ENCODE data around the gene APLP2.
"Not testable (repeated sequence)": the region's sequence is repeated elsewhere in the genome, so short reads cannot be mapped to it uniquely, and the experiment has no call there.

APLP2 gene

DNA sequence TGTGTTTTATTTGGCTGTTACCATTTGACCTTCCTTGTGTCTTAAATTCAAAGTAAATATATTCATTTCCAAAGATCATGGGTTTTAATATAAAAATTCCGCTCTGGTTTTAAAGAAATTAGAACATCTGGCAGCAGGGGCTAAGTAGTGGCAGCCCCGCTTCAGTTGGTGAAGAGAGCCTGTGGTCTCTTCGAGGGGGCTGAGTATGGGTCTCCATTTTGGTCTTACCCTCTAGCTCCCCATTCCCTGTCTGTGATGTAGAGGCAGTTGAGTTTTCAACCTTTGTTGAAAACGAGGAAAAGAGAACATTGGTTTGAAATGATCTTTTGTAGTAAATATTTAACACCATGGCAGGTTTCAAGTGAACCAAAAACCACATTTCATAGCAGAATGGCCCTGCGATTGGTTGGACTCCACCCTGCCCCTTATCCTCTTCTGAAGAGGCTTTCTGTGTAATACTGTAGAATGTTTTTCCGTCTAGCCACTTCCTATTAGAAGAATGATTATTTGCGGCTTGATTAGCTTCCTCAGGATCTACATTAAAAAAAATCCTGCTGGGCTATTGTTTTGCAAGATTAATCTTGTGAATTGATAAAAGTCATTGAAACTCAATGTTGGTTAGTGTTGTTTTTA is 17.7 kb downstream of the APLP2 start:
- peaks cover 10% of the 10 kb centered on the region for H3K9me3 ChIP-seq
- no peak overlapping the region for H3K4me2 ChIP-seq
- no peaks in the 10 kb centered on the region for H3K4me1 ChIP-seq
- no peaks in the 10 kb centered on the region for H3K27me3 ChIP-seq
- no peak overlapping the region for H3K9ac ChIP-seq
- TF ChIP-seq Cebpa-rat (IDR thresholded peaks at IDR 0.05): no peak
- H3K27ac ChIP-seq: no peak overlapping the region
- no peaks in the 10 kb centered on the region for H3K36me3 ChIP-seq
- H4K20me1 ChIP-seq: no peaks in the 10 kb centered on the region
- H3K4me3 ChIP-seq: no peak overlapping the region

DNA sequence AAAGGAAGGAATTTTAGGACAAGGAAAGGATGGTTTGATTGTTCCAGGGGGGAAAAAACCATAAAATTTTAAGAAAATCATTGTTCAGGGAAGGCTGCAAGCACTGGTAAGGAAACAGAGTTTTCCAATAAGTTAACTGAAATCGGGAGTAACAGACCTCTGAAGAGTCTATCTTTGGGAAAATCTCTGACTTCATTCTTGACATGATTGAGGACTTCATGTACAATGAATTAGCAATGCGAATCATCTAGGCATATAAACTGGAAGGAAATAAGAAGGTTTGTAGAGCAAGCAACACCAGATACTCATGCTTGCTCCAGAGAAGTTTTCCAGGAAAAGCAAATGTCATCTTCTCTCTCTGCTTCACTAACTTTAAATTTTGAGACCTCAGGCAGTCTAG is 18.5 kb downstream of the APLP2 start:
- H3K4me2 ChIP-seq: no peak overlapping the region
- H3K27me3 ChIP-seq: no peaks in the 10 kb centered on the region
- H3K4me1 ChIP-seq: no peaks in the 10 kb centered on the region
- H3K9ac ChIP-seq: no peak overlapping the region
- H4K20me1 ChIP-seq: no peaks in the 10 kb centered on the region
- no peaks in the 10 kb centered on the region for H3K36me3 ChIP-seq
- no peak for TF ChIP-seq Cebpa-rat (IDR thresholded peaks at IDR 0.05)
- H3K27ac ChIP-seq: no peak overlapping the region
- H3K4me3 ChIP-seq: no peak overlapping the region
- peaks cover 10% of the 10 kb centered on the region for H3K9me3 ChIP-seq

DNA sequence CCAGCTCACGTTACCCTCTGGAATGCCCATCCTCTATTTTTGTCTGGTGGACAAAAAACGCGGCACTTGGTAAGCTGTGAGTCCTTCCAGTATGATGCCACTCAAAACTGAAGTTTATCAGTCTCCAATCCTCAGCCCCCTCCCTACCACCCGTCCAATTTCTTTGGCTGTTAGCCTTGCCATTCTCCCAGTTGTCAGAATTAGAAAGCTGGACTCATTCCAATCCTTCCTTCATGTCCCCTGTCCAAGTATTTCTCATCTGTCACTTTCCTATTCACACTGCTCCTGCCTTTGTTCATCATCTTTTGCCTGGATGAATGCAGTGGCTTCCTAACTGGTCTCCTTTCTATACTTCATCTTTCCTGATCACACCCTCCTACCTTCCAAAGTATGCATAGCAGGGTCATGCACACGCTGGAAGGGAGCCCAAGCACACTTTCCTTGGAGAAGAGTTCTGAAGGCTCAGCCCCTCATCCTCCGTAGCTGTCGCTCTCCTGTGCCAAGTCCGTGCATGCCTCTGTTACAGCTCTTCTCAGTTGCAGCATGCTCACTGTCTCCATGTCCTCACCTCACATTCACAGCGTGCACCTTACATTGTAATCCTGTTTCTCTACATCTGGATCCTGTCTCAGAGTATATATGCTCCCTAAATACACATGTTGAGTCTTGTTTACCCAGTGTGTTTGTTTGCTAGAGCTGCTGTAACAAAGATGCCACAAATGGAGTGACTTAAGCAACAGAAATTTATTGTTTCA is 19.4 kb downstream of the APLP2 start:
- TF ChIP-seq Cebpa-rat (IDR thresholded peaks at IDR 0.05): no peak
- Histone ChIP-seq H3K4me3 (no peak overlapping the region), H3K9me3 (peaks cover 10% of the 10 kb centered on the region), H3K9ac (no peak overlapping the region), H3K27ac (no peak overlapping the region), H3K4me2 (no peak overlapping the region), H3K4me1 (no peaks in the 10 kb centered on the region), H4K20me1 (no peaks in the 10 kb centered on the region), H3K27me3 (no peaks in the 10 kb centered on the region), H3K36me3 (no peaks in the 10 kb centered on the region)

DNA sequence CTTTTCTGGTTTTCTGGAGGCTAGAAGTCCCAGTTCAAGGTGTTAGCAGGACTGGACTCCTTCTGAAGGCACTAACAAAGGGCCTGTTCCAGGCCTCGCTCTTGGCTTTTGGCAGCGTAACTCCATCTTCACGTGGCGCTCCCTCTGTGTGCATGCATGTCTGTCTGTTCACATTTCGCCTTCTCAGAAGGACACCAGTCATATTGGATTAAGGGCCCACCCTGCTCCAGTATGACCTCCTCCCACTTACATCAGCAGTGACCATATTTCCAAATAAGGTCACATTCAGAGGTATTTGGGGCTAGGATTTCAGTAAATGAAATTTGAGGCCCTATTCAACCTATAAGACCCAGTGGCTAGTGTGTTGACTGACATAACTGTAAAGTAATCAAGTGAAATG is 20.0 kb downstream of the APLP2 start:
- no peak for TF ChIP-seq Cebpa-rat (IDR thresholded peaks at IDR 0.05)
- Histone ChIP-seq H3K9me3 (peaks cover 10% of the 10 kb centered on the region), H4K20me1 (no peaks in the 10 kb centered on the region), H3K36me3 (no peaks in the 10 kb centered on the region), H3K4me2 (no peak overlapping the region), H3K4me3 (no peak overlapping the region), H3K9ac (no peak overlapping the region), H3K27ac (no peak overlapping the region), H3K27me3 (no peaks in the 10 kb centered on the region), H3K4me1 (no peaks in the 10 kb centered on the region)

DNA sequence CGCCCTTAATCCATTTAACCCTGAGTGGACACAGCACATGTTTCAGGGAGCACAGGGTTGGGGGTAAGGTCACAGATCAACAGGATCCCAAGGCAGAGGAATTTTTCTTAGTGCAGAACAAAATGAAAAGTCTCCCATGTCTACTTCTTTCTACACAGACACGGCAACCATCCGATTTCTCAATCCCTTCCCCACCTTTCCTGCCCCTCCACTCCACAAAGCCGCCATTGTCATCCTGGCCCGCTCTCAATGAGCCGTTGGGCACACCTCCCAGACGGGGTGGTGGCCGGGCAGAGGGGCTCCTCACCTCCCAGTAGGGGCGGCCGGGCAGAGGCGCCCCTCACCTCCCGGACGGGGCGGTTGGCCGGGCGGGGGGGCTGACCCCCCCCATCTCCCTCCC is 20.8 kb downstream of the APLP2 start:
- H3K27ac ChIP-seq, H4K20me1 ChIP-seq, H3K9me3 ChIP-seq, H3K4me1 ChIP-seq, H3K4me3 ChIP-seq, H3K36me3 ChIP-seq, H3K27me3 ChIP-seq, H3K9ac ChIP-seq, H3K4me2 ChIP-seq: not testable (repeated sequence)

DNA sequence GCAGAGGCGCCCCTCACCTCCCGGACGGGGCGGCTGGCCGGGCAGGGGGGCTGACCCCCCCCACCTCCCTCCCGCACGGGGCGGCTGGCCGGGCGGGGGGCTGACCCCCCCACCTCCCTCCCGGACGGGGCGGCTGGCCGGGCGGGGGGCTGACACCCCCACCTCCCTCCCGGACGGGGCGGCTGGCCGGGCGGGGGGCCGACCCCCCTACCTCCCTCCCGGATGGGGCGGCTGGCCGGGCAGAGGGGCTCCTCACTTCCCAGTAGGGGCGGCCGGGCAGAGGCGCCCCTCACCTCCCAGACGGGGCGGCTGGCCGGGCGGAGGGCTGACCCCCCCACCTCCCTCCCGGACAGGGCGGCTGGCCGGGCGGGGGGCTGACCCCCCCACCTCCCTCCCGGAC is 21.5 kb downstream of the APLP2 start:
- H3K27ac ChIP-seq, H3K27me3 ChIP-seq, H3K36me3 ChIP-seq, H3K4me3 ChIP-seq, H3K9ac ChIP-seq, H3K9me3 ChIP-seq, H3K4me1 ChIP-seq, H3K4me2 ChIP-seq, H4K20me1 ChIP-seq: not testable (repeated sequence)

DNA sequence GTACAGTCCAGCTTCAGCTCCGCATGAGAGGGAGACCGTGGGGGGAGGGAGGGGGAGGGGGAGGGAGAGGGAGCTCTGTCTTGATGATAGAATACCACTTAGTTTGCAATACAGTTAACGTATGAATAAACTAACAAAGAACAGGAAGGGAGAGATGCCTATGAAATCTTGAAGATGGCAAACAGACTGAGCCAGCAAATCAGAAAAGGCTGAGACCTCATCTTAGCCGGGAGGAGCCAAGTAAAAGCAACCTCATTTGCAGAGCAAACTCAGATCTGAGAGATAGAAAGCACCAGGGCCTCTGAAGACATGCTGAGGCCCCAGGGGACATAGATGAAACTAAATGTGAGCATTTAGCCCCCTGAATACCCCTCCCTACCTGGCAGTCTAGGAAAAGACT is 23.0 kb downstream of the APLP2 start:
- Histone ChIP-seq H3K9ac (no peak overlapping the region), H3K9me3 (peaks cover 10% of the 10 kb centered on the region), H3K4me1 (no peaks in the 10 kb centered on the region), H3K4me3 (no peak overlapping the region), H3K4me2 (no peak overlapping the region), H4K20me1 (peaks cover 11% of the 10 kb centered on the region; the same call in 1 of the 2 replicates), H3K36me3 (no peaks in the 10 kb centered on the region), H3K27ac (no peak overlapping the region), H3K27me3 (no peaks in the 10 kb centered on the region)
- TF ChIP-seq Cebpa-rat (IDR thresholded peaks at IDR 0.05): no peak

DNA sequence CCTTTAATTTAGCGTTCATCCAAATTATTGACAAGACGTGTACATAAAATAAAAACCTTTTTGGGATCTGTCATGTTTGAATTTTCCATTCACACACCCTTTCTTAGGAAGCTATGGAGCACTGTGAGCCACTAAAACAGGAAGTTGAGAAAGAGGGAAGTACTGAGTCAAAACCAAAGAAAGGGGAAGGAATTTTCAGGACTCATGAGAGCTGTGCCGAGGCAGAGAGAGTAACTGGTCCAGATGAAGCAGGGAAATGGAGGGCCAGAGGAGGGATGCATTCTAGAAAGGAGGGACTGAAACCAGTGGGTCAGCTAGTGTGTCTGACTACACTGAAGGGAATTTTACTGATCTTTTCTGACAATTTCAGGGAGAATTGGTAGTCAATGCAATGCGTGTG is 24.9 kb downstream of the APLP2 start:
- H3K9ac ChIP-seq: no peak overlapping the region
- H3K4me2 ChIP-seq: no peak overlapping the region
- no peak overlapping the region for H3K4me3 ChIP-seq
- H4K20me1 ChIP-seq: peaks cover 13% of the 10 kb centered on the region
- H3K27me3 ChIP-seq: no peaks in the 10 kb centered on the region
- no peak overlapping the region for H3K27ac ChIP-seq
- no peaks in the 10 kb centered on the region for H3K4me1 ChIP-seq
- no peaks in the 10 kb centered on the region for H3K36me3 ChIP-seq
- H3K9me3 ChIP-seq: peaks cover 3% of the 10 kb centered on the region
- no peak for TF ChIP-seq Cebpa-rat (IDR thresholded peaks at IDR 0.05)

DNA sequence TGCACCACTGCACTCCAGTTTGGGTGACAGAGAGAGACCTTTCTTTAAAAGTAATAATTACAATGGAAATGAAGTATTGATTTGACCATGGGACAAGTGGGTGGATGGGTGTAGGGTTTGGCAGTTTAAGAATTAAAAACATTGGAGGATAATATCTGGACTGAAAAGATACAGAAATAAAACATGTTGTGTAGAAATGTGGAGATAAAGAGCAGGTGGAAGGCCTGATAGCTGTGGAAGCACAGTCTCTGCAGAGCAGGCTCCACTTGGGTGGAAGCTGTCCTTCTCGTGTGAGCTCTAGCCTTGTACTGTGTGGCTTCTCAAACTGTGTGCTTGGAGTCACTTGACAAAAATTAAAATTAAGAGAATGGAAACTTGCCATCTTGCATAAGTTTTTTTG is 25.6 kb downstream of the APLP2 start:
- no peaks in the 10 kb centered on the region for H3K36me3 ChIP-seq
- no peak for TF ChIP-seq Cebpa-rat (IDR thresholded peaks at IDR 0.05)
- no peaks in the 10 kb centered on the region for H3K9me3 ChIP-seq
- H3K27ac ChIP-seq: no peak overlapping the region
- H4K20me1 ChIP-seq: peaks cover 20% of the 10 kb centered on the region
- H3K4me3 ChIP-seq: no peak overlapping the region
- no peak overlapping the region for H3K9ac ChIP-seq
- no peaks in the 10 kb centered on the region for H3K27me3 ChIP-seq
- no peaks in the 10 kb centered on the region for H3K4me1 ChIP-seq
- no peak overlapping the region for H3K4me2 ChIP-seq

DNA sequence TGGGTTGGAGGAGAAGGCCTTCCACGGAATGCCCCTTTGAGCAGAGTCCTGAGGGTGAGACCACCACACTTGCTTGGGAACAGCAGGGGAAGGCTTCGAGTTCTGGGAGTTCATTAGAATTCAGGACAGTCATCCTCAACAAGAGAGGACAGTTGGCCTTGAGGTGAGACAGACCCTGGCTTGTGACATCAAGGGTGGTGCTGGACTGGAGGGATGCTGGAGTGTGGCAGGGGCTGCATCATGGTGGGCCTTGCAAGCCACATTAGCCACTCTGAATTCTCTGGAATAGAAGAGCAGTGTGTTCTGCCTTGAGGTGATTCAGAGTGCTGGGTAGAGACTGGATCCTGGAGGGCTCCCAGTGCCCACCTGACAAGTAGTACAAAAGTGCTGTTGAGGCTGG is 26.3 kb downstream of the APLP2 start:
- Histone ChIP-seq H4K20me1 (peaks cover 20% of the 10 kb centered on the region), H3K36me3 (no peaks in the 10 kb centered on the region), H3K4me1 (no peaks in the 10 kb centered on the region), H3K27me3 (no peaks in the 10 kb centered on the region), H3K4me3 (no peak overlapping the region), H3K9me3 (no peaks in the 10 kb centered on the region), H3K4me2 (no peak overlapping the region), H3K27ac (no peak overlapping the region), H3K9ac (no peak overlapping the region)
- no peak for TF ChIP-seq Cebpa-rat (IDR thresholded peaks at IDR 0.05)

DNA sequence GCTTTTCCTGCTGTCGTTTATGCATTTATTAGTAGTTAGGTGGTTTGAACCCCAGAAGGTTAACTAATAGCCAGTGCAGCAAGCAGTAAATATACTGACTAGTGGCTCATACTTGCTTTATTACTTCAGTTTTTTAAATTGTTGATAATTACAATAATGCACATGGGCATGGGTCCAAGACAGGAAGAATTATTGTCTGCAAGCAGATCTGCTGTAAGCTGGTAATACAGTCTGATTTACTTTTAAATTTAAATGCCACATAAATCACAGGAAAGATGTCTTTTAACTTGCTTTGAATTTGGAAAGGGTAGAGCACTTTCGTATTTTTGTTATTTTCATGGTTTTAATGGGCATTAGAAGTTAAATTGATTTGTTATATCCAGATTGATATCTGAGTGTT is 27.1 kb downstream of the APLP2 start:
- no peaks in the 10 kb centered on the region for H3K9me3 ChIP-seq
- H3K4me2 ChIP-seq: no peak overlapping the region
- TF ChIP-seq Cebpa-rat (IDR thresholded peaks at IDR 0.05): no peak
- H3K4me3 ChIP-seq: no peak overlapping the region
- no peak overlapping the region for H3K9ac ChIP-seq
- no peaks in the 10 kb centered on the region for H3K27me3 ChIP-seq
- no peaks in the 10 kb centered on the region for H3K4me1 ChIP-seq
- peaks cover 20% of the 10 kb centered on the region for H4K20me1 ChIP-seq
- H3K36me3 ChIP-seq: no peaks in the 10 kb centered on the region
- no peak overlapping the region for H3K27ac ChIP-seq
